Stimulated activated CD8-positive, alpha-beta memory T cell treated with anti-CD3 and anti-CD28 coated beads, Interleukin-7, amount 100 ng/mL, for 1 hour (primary cell): ENCODE results near the gene NFIB.
A peak's percentile ranks its signal among the peaks of the same experiment; 100 is the strongest.

Experiments used
- DNase-seq, 2 donors: peaks; one replicate each; pipeline ENCODE4 v3.0.0-alpha.2; 2020; ENCODE audit warnings: low read depth in 2 of 2

NFIB gene

DNA sequence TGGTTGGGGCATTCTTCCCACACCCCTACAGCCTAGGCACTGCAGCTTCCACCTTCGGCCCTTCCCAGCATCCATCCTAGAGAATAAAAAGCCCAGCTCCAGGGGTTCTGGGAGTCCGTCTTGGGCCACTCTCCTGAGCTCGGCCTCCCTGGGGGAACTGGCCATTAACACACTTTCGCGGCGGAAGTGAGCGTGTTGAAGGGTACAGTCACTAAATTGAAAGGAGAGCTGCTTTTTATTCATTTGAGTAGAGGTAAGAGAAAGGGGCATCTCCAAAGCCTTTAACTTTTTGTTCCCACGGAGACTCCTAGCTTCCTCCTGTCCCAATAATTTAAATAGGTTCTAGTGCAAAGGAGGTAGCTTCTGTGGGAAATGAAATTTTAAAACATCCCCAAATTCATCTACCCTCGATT is 31.0 kb upstream of the NFIB start:
- no peak for DNase-seq

DNA sequence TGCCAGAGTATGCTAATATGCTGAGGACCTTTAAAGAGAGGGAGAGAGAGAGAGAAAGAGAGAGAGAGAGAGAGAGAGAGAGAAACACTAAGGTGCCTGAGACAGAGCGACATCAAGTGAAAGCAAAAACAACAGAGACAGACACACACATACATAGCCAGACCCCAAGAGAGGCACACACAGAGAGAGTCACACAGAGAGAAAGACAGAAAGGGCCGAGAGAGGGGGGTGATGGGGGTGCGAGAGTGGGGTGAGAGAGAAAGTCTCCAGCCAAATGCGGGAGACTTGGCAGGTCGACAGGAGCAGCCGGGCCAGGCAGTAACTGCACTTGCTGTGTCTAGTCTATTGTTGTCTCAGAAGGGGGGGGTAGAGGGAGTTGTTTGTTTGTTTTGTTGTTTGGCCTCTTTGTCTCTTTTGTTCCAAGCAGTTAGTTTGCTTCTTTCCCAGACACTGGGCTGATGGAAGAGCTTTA is 30.1 kb upstream of the NFIB start:
- DNase-seq = no peak

DNA sequence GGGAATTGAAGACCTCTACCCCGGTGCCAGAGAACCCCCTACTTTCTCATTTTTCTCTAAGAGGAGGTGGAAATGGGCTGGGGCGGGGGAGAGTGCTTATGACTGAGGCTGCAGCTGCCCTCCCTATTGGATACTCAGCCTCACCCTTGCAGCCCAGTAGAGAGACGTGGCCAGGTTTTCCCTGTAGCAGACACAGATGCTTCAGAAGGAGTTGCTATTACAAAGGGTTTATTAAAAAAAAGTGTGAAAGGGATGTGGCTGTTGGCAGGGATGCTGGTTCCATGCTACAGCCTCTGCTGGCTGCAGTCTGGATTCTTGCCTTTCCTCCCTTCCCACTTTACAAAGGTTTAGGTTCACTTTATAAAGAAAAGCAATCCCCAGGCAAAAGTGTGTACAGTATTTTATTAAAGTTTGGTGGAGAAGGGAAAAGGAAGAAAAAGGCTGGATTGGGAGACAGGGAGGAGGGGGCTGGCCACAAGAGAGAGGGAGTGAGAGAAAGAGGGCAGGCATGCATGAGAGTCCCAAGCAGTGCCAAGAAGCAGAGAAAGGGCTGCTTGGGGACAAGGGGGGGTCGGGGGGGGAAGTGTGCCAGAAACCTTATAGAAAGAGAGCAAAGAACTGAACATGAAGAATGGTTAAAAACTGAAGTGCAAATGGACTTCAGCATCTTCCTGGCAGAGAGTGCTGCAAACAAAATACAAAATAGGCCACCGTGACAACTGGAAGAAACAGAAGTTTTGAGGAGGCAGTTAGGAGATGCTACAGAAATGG is 29.5 kb upstream of the NFIB start:
- no peak for DNase-seq

- no peak for DNase-seq
Measured at GRCh38 chr9:14342736-14343135, 28.8 kb upstream of the NFIB start.

- no peak for DNase-seq
Measured at GRCh38 chr9:14341437-14342122, 27.6 kb upstream of the NFIB start.

- no peak for DNase-seq
Measured at GRCh38 chr9:14340994-14341393, 27.1 kb upstream of the NFIB start.

DNA sequence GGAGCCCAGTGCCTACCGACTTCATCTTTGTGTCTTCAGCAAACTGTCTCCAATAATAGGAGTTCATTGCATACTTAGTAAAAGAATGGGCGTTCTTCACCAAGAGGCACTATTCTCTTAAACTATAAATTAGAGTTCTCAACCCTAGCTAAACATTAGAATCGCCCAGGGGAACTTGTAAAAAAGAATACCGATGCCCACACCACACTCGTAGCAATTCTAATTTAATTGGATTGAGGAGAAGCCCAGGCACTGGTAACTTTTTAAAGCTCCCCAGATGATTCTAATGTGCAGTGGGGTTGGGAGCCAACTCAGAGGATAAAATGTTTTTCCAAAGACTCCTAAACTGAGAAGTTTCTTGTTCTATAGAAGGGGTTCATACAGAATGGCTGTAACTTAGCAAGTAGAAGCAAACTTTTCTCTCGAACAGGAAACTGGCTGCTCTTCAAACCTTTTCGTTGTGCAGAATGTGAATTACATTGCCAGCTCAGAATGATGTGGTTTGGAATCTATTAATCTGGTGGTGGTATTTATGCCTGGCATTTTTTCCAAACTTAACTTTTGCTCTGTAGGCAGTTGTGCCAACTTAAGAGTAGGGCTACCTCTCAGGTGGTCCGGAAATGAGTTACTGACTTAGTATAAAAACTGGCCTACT is 26.4 kb upstream of the NFIB start:
- no peak for DNase-seq

GRCh38 chr9:14339746-14340145 is 25.8 kb upstream of the NFIB start:
- no peak for DNase-seq

- DNase-seq = no peak
Measured at GRCh38 chr9:14337615-14338014, 23.7 kb upstream of the NFIB start.

DNA sequence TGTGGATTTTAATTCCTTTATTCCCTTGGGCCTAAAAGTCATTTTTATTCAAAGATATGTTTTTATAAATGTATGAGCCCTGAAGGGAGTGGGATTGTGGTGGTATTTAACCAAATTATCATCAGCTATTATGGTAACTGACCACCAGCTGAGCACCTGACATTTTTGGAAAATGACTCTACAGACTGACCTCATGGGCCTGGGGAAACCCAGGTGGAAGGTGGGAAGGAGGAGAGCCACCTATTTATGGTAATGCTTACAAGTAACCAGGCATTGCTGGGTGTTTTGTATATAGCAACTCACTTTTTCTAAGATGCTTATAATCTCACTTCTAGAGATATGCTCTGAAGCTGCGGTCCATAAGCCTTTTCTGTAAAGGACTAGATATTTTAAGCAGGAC is 22.3 kb upstream of the NFIB start:
- DNase-seq = no peak

DNA sequence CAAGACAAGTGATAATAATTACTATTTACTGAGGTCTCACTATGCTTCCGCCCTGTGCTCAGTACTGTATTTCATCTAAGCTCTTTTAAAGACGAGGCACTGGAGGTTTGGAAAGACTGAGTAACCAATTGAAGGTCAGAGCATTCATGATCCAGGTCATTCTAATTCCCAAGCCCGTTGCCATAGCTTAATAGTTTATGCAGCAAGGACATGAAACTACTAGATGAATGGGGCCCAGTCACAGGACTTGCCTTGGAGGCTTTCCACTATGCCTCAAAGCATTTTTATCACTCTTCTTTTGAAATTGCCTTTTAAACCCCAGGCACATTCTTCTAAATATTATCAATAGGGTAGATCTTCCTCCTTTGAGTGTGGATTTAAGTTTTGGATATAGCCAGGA is 17.2 kb upstream of the NFIB start:
- no peak for DNase-seq

DNA sequence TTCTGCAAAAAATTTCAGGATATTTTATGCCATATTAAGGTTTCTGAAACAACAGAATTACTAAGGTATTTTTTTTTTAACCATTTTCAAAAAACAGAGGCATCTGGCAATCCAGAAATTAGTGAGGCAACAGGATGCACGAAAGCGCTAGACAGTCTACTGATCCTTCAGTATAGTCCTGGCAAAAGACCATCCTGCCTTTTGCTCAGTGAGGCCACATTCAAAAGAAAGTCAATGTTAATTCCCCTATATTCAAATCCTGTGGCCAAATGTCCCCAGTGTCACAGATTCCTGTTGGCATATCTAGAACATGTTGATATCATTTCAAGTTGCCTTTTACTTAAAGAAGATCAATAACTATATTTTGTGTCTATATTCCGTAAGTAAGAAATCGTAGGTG is 13.1 kb upstream of the NFIB start:
- DNase-seq = no peak

DNA sequence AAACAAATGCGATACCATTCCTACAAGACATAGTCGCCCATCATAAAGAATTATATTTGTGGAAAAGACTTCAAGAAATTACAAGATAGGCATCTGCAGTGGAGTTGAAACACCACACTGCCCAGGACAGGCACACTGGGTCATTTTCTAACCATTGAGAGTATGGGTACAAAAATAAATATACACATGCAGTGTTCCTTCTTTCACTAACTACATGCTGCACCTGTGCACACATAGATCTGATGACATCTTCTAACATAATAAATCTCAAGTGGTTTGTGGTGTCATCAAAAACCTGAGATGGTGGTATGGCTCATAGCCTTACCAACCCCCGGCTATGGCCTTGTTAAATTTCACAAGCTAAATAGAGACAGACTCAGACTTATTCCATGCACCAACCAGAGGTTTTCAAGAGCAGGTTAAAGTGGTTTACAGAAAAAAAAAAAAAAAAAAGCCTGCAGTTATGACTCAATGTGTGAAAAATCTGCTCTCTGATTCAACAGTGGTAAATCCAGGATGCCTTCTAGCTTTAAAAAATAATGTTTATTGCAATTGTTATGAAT is 12.4 kb upstream of the NFIB start:
- DNase-seq = no peak

DNA sequence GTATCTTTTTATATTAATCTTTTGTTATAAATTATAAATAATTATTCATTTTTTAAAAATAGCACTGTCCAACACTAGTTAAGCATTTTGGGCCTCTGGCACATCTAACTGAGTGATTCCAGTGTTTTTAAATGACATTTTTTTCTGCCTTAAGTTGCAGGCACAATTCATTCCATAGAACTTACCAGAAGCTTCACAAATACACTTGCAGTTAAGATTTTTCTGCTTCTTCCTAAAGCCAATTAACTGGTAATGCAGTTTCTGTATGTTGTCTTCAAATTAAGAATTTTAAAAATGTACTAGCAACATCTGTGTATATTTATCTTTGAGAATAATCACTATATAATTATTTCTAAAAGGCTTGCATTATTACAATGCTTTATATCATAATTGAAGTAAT is 11.2 kb upstream of the NFIB start:
- DNase-seq = no peak

DNA sequence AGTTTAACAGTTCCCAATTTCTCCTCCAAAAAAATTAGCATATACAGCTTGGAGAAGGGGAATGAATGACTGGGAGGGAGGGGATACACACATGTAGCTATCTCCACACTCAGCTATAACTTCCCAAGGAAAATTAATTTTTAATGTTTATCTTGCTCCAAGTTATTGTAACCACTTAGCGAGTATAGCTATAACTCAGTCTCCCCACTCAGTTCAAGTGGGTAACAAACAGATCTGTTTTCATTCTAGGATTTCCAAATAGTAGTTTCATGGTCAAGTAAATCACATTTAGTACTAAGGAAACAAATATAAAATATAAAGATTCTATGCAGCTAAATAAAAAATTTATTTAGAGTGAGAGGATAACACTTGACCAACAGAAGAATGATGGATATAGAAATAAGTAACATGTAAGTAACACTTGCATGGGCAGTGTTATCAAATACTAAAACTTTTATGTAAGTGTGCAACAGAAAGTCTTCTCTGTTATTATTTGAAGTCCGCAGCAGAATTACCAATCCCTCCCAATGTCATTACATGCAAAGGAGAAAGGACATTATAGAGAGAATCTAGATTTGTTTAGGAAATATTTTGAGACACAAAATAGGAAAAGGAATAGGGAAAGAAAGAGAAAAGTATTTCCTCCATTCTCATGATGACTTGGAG is 10.2 kb upstream of the NFIB start:
- no peak for DNase-seq

DNA sequence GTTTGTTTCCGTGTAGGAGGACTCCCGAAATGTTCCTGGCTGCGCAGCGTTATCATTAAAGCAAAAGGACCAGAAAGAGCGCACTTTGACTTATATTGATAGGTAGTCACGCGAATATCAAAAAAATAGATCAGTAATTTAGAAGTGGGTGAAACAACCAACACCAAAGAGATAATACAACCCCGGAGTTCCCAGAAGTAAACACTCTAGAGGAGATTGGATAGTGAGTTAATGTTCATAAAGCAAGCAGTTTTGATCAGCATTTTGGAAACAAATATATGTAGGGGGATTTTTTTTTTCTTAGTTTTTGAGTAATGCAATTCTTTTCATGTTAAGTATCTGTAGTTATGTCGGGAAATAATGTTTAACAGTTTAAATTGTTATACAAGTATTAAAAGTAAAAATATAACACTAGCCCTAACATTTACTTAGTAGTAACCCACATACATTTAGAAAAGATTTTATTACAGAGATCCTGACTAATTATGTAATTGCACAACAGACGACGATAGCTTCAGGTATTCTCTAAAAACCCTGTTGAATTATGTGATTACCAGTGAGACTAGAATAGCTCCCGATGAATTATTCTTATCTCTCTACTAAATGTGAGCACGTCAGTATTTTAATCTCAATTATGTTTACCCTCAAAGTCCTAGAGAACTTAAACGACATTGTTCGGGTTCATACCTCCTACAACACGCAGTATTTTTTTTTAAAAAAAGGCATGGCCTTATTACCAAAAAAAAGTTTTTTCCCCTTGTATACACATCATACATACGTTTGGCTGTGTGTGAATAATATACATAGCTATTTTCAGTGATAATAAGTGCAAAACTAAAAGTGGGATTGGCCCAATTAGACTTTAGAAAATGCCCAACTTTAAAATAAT is 9.4 kb upstream of the NFIB start:
- no peak for DNase-seq

- peak; percentile 26 to 40 for DNase-seq
Measured at GRCh38 chr9:14322211-14323082, 8.5 kb upstream of the NFIB start.

- DNase-seq = no peak
Measured at GRCh38 chr9:14321517-14322130, 7.7 kb upstream of the NFIB start.
